HepG2 (cell line): ENCODE measurements around the gene CASP4. TPM values are rescaled to one million over a fixed set of nuclear protein-coding genes. Genes with fewer than 3 reads are reported as not detected.

Experiments
- ARID2 ChIP-seq: sonication (generic); formaldehyde crosslinking; IDR thresholded peaks from 2 replicates; pipeline ENCODE4 v1.8.1; 2022; ENCODE audit warnings: mild to moderate bottlenecking, missing genetic modification reagents, borderline replicate concordance
- HDAC1 ChIP-seq: sonication (generic); formaldehyde crosslinking; IDR thresholded peaks from 2 replicates; pipeline ENCODE4 v1.5.1; 2020; ENCODE audit warnings: mild to moderate bottlenecking, missing genetic modification reagents
- HOXD1 ChIP-seq: sonication (generic); formaldehyde crosslinking; IDR thresholded peaks from 2 replicates; pipeline ENCODE4 v1.5.0; 2020; ENCODE audit warnings: missing genetic modification reagents
- NKX3-1 ChIP-seq: sonication (generic); formaldehyde crosslinking; IDR thresholded peaks from 2 replicates; pipeline ENCODE4 v1.5.0; 2020; ENCODE audit warnings: missing genetic modification reagents
- NONO ChIP-seq, 2 experiments: fragments of 450-650 bp in 1 of 2; sonication (generic) in 1 of 2; formaldehyde crosslinking in 1 of 2; IDR thresholded peaks in 1 of 2; conservative IDR thresholded peaks in 1 of 2; 2 replicates each; pipeline versions ENCODE4 v1.6.1 to v1.8.0; 2017 to 2022; ENCODE audit warnings: mild to moderate bottlenecking in 1 of 2, missing genetic modification reagents in 1 of 2, moderate library complexity in 1 of 2
- NR2F6 ChIP-seq, 2 experiments: IDR thresholded peaks; 2 replicates each; pipeline ENCODE4 v1.6.1; 2016; ENCODE audit warnings: antibody characterized with exemption in 1 of 2, mild to moderate bottlenecking in 1 of 2
- PHF21A ChIP-seq: sonication (generic); formaldehyde crosslinking; IDR thresholded peaks from 2 replicates; pipeline ENCODE4 v1.5.0; 2020; ENCODE audit warnings: mild to moderate bottlenecking, missing genetic modification reagents
- PRDM4 ChIP-seq: sonication (generic); formaldehyde crosslinking; IDR thresholded peaks from 2 replicates; pipeline ENCODE4 v1.9.0; 2021; ENCODE audit warnings: missing genetic modification reagents, borderline replicate concordance
- ZFY ChIP-seq: sonication (generic); formaldehyde crosslinking; IDR thresholded peaks from 2 replicates; pipeline ENCODE4 v1.4.0; 2020; ENCODE audit warnings: missing genetic modification reagents
- ZKSCAN8 ChIP-seq: IDR thresholded peaks from 2 replicates; pipeline ENCODE4 v1.6.1; 2016; ENCODE audit warnings: borderline replicate concordance, missing genetic modification reagents, missing compliant biosample characterization
- ZNF136 ChIP-seq: sonication (generic); formaldehyde crosslinking; IDR thresholded peaks from 2 replicates; pipeline ENCODE4 v1.8.1; 2022; ENCODE audit warnings: low read depth, mild to moderate bottlenecking, moderate library complexity, missing genetic modification reagents
- ZNF24 ChIP-seq: fragments of 450-650 bp; IDR thresholded peaks from 2 replicates; pipeline ENCODE4 v1.6.1; 2017; ENCODE audit warnings: antibody characterized with exemption, mild to moderate bottlenecking
- ZNF292 ChIP-seq: sonication (generic); formaldehyde crosslinking; IDR thresholded peaks from 2 replicates; pipeline ENCODE4 v1.8.1; 2022; ENCODE audit warnings: mild to moderate bottlenecking, low read depth, missing genetic modification reagents, borderline replicate concordance
- ZNF460 ChIP-seq: sonication (generic); formaldehyde crosslinking; IDR thresholded peaks from 2 replicates; pipeline ENCODE4 v1.5.1; 2020; ENCODE audit warnings: missing genetic modification reagents, mild to moderate bottlenecking, borderline replicate concordance
- polyA plus RNA-seq, 8 experiments: library from polyadenylated mRNA; depleted of rRNA in 3 of 8; stranded (reverse) in 7 of 8; unstranded in 1 of 8; fragments of >200 nt; fragmentation: Illumina TruSeq in 4 of 8; extraction: Trizol in 4 of 8; gene quantifications; 2 replicates each; pipeline versions ENCODE4 v1.2.1 to v1.2.3, GENCODE V29; 2011 to 2016; ENCODE audit warnings: low read depth in 4 of 8, missing spikeins in 1 of 8, mixed read lengths in 1 of 8; ENCODE audit not compliant: insufficient read depth in 1 of 8
- total RNA-seq, 5 experiments: library from RNA; depleted of rRNA; stranded (reverse); fragments of >200 nt; fragmentation: Illumina TruSeq; extraction: Trizol; gene quantifications; 2 replicates each; pipeline ENCODE4 v1.2.3, GENCODE V29; 2016; ENCODE audit warnings: low read depth in 1 of 5
- TF ChIP-seq, protein P1 (sequence below): sonication (generic); formaldehyde crosslinking; IDR thresholded peaks from 2 replicates; pipeline ENCODE4 v1.4.0; 2020; ENCODE audit warnings: mild to moderate bottlenecking, missing genetic modification reagents, borderline replicate concordance
- TF ChIP-seq, protein P2 (sequence below): sonication (generic); formaldehyde crosslinking; IDR thresholded peaks from 2 replicates; pipeline ENCODE4; 2020; ENCODE audit warnings: missing genetic modification reagents, mild to moderate bottlenecking, borderline replicate concordance
- TF ChIP-seq, protein P3 (sequence below): sonication (generic); formaldehyde crosslinking; IDR thresholded peaks from 2 replicates; pipeline ENCODE4 v1.9.0; 2021; ENCODE audit warnings: missing genetic modification reagents, borderline replicate concordance
- TF ChIP-seq, protein P4 (sequence below): IDR thresholded peaks from 2 replicates; pipeline ENCODE4 v1.6.1; 2018; ENCODE audit warnings: missing genetic modification reagents

CASP4 gene
- total and polyA plus RNA-seq, 2 of the 13 experiments (the other 11 are each of a cell fraction or from before 2014, with no cell fraction given), result 56.4 to 69.8 TPM

- TF ChIP-seq NONO (IDR thresholded peaks at IDR 0.05), result no peak
- TF ChIP-seq NONO (CRISPR knock-in tag; conservative IDR thresholded peaks at IDR 0.05), result no peak
- TF ChIP-seq PRDM4 (CRISPR knock-in tag), result no peak
- no peak for TF ChIP-seq ZNF24
- no peak for TF ChIP-seq HOXD1 (CRISPR knock-in tag)
- no peak; the same call in 1 of the 2 replicates for TF ChIP-seq ZFY (CRISPR knock-in tag)
- no peak for TF ChIP-seq ZNF460 (CRISPR knock-in tag)
- no peak for TF ChIP-seq ZNF136 (CRISPR knock-in tag)
- TF ChIP-seq, protein P1, sequence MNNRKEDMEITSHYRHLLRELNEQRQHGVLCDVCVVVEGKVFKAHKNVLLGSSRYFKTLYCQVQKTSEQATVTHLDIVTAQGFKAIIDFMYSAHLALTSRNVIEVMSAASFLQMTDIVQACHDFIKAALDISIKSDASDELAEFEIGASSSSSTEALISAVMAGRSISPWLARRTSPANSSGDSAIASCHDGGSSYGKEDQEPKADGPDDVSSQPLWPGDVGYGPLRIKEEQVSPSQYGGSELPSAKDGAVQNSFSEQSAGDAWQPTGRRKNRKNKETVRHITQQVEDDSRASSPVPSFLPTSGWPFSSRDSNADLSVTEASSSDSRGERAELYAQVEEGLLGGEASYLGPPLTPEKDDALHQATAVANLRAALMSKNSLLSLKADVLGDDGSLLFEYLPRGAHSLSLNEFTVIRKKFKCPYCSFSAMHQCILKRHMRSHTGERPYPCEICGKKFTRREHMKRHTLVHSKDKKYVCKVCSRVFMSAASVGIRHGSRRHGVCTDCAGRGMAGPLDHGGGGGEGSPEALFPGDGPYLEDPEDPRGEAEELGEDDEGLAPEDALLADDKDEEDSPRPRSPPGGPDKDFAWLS (CRISPR knock-in tag), result no peak
- no peak for TF ChIP-seq NKX3-1 (CRISPR knock-in tag)
- TF ChIP-seq, protein P2, sequence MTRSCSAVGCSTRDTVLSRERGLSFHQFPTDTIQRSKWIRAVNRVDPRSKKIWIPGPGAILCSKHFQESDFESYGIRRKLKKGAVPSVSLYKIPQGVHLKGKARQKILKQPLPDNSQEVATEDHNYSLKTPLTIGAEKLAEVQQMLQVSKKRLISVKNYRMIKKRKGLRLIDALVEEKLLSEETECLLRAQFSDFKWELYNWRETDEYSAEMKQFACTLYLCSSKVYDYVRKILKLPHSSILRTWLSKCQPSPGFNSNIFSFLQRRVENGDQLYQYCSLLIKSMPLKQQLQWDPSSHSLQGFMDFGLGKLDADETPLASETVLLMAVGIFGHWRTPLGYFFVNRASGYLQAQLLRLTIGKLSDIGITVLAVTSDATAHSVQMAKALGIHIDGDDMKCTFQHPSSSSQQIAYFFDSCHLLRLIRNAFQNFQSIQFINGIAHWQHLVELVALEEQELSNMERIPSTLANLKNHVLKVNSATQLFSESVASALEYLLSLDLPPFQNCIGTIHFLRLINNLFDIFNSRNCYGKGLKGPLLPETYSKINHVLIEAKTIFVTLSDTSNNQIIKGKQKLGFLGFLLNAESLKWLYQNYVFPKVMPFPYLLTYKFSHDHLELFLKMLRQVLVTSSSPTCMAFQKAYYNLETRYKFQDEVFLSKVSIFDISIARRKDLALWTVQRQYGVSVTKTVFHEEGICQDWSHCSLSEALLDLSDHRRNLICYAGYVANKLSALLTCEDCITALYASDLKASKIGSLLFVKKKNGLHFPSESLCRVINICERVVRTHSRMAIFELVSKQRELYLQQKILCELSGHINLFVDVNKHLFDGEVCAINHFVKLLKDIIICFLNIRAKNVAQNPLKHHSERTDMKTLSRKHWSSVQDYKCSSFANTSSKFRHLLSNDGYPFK (CRISPR knock-in tag), result peak; percentile 64; the same call in 1 of the 2 replicates
- TF ChIP-seq ARID2, result no peak
- TF ChIP-seq, protein P3, sequence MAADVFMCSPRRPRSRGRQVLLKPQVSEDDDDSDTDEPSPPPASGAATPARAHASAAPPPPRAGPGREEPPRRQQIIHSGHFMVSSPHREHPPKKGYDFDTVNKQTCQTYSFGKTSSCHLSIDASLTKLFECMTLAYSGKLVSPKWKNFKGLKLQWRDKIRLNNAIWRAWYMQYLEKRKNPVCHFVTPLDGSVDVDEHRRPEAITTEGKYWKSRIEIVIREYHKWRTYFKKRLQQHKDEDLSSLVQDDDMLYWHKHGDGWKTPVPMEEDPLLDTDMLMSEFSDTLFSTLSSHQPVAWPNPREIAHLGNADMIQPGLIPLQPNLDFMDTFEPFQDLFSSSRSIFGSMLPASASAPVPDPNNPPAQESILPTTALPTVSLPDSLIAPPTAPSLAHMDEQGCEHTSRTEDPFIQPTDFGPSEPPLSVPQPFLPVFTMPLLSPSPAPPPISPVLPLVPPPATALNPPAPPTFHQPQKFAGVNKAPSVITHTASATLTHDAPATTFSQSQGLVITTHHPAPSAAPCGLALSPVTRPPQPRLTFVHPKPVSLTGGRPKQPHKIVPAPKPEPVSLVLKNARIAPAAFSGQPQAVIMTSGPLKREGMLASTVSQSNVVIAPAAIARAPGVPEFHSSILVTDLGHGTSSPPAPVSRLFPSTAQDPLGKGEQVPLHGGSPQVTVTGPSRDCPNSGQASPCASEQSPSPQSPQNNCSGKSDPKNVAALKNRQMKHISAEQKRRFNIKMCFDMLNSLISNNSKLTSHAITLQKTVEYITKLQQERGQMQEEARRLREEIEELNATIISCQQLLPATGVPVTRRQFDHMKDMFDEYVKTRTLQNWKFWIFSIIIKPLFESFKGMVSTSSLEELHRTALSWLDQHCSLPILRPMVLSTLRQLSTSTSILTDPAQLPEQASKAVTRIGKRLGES (CRISPR knock-in tag), result no peak
- no peak for TF ChIP-seq HDAC1 (CRISPR knock-in tag)
- TF ChIP-seq PHF21A, result no peak
- TF ChIP-seq ZKSCAN8 (CRISPR knock-in tag), result no peak
- TF ChIP-seq ZNF292 (CRISPR knock-in tag), result peak; percentile 36; the same call in 1 of the 2 replicates
- TF ChIP-seq, protein P4, sequence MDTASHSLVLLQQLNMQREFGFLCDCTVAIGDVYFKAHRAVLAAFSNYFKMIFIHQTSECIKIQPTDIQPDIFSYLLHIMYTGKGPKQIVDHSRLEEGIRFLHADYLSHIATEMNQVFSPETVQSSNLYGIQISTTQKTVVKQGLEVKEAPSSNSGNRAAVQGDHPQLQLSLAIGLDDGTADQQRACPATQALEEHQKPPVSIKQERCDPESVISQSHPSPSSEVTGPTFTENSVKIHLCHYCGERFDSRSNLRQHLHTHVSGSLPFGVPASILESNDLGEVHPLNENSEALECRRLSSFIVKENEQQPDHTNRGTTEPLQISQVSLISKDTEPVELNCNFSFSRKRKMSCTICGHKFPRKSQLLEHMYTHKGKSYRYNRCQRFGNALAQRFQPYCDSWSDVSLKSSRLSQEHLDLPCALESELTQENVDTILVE (CRISPR knock-in tag), result no peak
- no peak for TF ChIP-seq NR2F6 (IDR thresholded peaks at IDR 0.05)
- TF ChIP-seq NR2F6 (CRISPR knock-in tag; IDR thresholded peaks at IDR 0.05), result no peak
Measured at GRCh38 chr11:104925850-104926249, 42.5 kb downstream of the CASP4 start (continued).
